Measurements from ENCODE around the gene F2RL1.
"Not testable (repeated sequence)": the region's sequence is repeated elsewhere in the genome, so short reads cannot be mapped to it uniquely, and the experiment has no call there.

The F2RL1 gene

GRCh38 chr5:76849419-76850291 is 30.8 kb downstream of the F2RL1 start, which contains the start of gene S100Z:
Gene S100Z (plus strand): TSS chr5:76850014. CDS start chr5:76875360, 25,346 bp downstream.
- DNase-seq (ENCODE audit: low read depth): no peak

- DNase-seq (ENCODE audit: low read depth): no peak
Observed at GRCh38 chr5:76850543-76851145, 31.8 kb downstream of the F2RL1 start.

DNA sequence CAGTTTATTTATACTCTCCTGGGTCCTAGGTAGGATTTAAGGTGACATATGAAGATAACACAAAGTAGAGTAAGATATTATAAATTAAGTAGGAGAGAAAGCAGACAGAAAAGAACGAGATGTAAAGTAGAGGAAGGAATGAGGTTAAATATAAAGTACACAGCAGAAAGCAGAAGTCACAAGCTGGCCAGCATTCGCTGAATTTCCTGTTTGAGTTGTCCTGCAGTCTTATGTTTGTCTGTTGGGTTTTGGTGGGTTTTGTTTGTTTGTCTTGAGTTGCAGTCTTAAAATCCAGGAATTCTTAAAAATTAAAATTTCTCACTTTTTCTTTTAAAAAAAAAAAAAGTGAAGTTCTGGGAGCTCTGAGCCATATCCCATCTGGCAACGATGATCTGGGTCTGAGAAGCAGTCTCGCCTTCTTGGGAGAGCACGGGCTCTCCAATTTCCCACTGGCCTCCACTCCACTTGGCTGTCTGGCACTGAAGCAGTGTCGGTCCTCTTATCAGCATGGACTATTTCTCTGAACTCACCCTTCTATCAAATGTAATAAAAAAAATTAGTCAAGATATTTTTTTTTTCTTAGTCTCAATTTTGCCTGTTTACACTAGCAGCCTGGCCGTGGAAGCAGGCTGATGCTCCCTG is 33.0 kb downstream of the F2RL1 start:
- no peak for DNase-seq (ENCODE audit: low read depth)

DNA sequence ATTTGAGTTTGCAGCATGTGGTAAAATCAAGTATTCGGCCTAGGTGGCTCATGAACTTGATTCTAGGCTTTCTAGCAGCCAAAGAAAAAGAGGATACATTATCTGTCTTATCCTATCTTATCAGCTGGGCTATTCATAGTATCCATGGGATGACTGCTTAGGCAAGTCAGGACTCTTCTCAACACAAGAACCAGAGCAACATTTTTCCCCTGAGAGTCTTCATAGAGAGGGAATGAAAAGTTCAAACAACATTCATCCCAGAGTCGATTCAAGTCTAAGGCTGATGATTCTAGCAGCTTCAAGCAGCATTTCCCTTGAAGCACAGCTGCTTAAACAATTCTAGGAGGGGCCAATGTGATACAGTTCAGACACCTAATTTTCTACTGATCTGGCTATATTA is 33.9 kb downstream of the F2RL1 start:
- no peak for DNase-seq (ENCODE audit: low read depth)

GRCh38 chr5:76853741-76854140 is 34.9 kb downstream of the F2RL1 start:
- not testable (repeated sequence) for DNase-seq (ENCODE audit: low read depth)

- no peak for DNase-seq (ENCODE audit: low read depth)
Observed at GRCh38 chr5:76854644-76855043, 35.8 kb downstream of the F2RL1 start.

GRCh38 chr5:76855501-76855900 is 36.7 kb downstream of the F2RL1 start:
- DNase-seq (ENCODE audit: low read depth): not testable (repeated sequence)

DNA sequence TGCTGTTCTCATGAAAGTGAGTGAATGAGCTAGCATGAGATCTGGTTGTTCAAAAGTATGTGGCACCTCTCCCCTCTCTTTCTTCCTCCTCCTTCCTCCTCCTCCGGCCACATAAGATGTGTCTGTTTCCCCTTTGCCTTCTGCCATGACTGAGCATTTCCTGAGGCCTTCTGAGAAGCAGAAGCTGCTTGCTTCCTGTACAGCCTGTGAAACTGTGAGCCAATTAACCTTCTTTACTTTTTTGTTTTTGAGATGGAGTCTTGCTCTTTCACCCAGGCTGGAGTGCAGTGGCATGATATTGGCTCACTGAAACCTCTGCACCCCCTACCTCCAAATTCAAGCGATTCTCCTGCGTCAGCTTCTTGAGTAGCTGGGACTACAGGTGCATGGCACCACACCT is 37.1 kb downstream of the F2RL1 start:
- no peak for DNase-seq (ENCODE audit: low read depth)

DNA sequence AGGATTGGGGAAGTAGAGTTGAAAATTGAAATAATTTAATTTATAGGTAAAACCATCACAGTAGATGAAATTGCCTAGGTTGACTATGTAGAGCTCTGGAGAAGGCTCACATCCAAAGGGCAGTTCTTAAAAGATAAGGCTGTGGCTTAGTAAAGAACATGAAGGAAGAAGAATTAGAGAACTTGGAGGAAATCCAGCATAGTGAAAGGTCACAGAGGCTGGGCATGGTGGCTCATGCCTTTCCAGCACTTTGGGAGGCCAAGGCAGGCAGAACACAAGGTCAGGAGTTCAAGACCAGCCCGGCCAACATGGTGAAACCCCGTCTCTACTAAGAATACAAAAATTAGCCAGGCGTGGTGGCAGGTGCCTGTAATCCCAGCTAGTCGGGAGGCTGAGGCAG is 38.0 kb downstream of the F2RL1 start:
- not testable (repeated sequence) for DNase-seq (ENCODE audit: low read depth)

DNA sequence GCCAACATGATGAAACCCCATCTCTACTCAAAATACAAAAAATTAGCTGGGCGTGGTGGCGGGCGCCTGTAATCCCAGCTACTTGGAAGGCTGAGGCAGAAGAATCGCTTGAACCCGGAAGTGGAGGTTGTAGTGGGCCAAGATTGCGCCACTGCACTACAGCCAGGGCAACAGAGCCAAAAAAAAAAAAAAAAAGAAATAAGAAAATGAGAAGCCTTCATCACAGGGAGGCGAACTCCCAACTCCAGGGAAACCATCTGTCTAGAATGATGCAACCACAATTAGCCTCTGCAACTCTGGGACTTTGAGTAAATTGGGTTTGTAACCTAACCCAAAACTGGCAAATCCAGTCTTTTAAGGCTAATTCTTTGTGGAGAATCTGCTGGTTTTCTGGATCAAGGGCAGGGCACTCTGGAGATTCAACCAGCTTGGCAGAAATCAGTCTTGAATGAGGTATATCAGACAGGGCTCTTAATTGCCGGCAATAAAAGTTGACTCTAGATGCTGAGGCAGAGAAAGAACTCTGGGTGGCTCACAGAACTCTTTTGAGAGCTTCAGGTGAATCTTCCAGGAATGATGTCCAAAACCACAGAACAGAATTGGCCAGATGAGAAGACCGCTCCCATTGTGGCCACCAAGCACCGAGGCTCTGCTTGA is 40.9 kb downstream of the F2RL1 start:
- DNase-seq (ENCODE audit: low read depth): no peak

DNA sequence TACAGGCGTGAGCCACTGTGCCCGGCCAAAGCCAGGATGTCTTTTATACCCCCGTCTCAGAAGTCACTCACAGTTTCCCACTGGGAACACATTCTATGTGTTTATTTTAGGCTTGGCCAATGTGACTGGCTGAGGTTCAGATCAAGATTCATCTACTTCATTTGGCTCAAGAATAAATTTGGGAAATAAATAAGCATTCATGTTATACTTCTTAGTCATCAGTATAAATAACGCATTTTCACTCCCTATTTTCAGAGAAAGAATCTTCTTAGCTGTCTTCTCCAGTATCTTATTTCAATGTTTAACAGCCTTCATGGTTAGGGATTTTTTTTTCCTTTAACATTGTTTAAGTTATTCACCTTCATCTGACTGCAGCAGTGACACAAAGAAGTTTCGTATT is 42.8 kb downstream of the F2RL1 start:
- no peak for DNase-seq (ENCODE audit: low read depth)

GRCh38 chr5:76863001-76863400 is 44.2 kb downstream of the F2RL1 start:
- no peak for DNase-seq (ENCODE audit: low read depth)

GRCh38 chr5:76866503-76866902 is 47.7 kb downstream of the F2RL1 start:
- DNase-seq (ENCODE audit: low read depth): no peak

GRCh38 chr5:76867038-76867437 is 48.2 kb downstream of the F2RL1 start:
- no peak for DNase-seq (ENCODE audit: low read depth)

DNA sequence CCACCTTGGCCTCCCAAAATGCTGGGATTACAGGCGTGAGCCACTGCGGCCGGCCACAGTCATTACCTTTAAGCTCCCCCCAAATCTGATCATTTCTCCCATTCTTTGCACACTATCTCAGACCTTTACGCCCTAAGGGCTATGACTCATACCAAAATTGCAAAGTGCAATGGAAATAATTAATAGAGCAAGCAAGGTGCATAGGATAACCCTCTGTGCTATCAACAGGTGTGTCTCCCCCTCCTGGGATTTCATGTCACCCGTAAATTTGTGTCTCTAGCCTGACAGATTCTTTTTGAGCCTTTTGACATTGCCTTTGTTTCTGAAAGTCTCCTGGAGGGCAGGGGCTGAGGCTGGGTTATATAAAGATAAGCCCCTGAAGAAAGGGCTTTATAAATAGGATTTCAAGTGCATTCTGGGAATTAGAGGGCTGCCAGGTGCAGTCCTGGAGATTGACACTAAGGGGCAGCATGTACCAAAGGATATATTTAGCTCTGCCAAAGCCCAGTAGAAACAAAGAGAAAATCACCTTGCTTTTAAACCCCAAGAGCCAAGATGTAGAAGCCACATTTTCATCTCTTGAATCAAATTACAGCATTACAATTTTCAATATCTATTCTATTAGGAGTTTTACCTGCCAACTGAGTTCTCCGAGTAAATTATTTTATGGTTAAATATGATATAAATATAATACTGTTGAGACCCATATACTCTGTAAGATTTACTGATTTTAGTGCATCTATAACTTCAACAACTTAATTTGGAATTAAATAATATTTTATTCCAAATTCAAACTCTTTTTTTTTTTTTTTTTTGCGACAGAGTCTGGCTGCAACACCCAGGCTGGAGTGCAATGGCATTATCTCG is 49.2 kb downstream of the F2RL1 start:
- DNase-seq (ENCODE audit: low read depth): no peak

GRCh38 chr5:76870046-76870445 is 51.2 kb downstream of the F2RL1 start:
- no peak for DNase-seq (ENCODE audit: low read depth)

GRCh38 chr5:76874088-76874581 is 55.3 kb downstream of the F2RL1 start:
- DNase-seq (ENCODE audit: low read depth): no peak

Data from HS-27A (cell line).